Measurements from ENCODE around the gene TAOK3. TPM values are rescaled to one million over a fixed set of nuclear protein-coding genes. Genes with fewer than 3 reads are reported as not detected.

Gene TAOK3
- total RNA-seq, 6 experiments from 2014 or later, result 26.0 to 30.7 (median 28.0) TPM

DNA sequence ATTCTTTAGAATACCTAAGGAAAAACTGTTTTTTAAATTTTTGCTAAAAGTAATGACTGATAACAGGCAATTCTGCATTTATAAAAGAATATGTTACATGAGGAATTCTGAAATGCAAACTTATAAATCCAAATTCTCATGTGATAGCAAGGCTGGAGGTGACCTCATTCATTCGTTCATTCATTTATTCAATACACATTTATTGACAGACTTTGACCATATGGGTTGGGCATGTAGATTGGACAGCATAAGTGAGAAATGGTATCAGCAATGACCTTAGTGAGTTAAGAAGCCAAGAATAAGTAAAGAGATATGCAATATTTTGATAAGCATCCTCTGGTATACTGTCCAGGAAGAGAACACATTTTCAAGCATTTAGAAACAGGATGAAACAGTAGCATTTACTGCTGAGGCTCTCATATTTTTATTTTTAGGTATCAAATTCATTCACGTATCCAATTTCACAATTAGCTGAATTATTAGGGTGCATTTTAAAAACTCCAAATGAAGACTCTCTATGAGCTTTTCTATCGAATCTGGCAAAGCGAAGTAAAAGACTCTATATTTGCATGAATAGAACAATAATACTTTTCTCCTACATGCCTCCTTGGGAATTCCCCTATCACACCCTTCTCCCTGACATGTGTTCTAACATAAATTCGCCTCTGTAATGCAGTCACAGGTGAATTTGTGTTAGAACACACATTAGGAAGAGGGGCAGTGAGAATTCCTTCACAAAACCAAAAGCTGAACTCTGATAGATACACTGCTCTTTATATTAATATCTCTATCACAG is 186.9 kb downstream of the TAOK3 start:
- TF ChIP-seq, protein P1, sequence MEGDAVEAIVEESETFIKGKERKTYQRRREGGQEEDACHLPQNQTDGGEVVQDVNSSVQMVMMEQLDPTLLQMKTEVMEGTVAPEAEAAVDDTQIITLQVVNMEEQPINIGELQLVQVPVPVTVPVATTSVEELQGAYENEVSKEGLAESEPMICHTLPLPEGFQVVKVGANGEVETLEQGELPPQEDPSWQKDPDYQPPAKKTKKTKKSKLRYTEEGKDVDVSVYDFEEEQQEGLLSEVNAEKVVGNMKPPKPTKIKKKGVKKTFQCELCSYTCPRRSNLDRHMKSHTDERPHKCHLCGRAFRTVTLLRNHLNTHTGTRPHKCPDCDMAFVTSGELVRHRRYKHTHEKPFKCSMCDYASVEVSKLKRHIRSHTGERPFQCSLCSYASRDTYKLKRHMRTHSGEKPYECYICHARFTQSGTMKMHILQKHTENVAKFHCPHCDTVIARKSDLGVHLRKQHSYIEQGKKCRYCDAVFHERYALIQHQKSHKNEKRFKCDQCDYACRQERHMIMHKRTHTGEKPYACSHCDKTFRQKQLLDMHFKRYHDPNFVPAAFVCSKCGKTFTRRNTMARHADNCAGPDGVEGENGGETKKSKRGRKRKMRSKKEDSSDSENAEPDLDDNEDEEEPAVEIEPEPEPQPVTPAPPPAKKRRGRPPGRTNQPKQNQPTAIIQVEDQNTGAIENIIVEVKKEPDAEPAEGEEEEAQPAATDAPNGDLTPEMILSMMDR (IDR thresholded peaks at IDR 0.05), result no peak
- H3K36me3 Mint-ChIP-seq (ENCODE audit: low read depth), result peaks cover 12% of the 10 kb centered on the region
- no peaks in the 10 kb centered on the region for H3K9me3 Mint-ChIP-seq
- peaks cover 3% of the 10 kb centered on the region; the same call in 1 of the 2 replicates for H3K27me3 Mint-ChIP-seq (ENCODE audit: insufficient read depth)
- peak overlapping the region; percentile 48 for H3K27ac Mint-ChIP-seq
- DNase-seq, result no peak
- H3K4me1 Mint-ChIP-seq (ENCODE audit: low read depth), result peaks cover 70% of the 10 kb centered on the region
- H3K4me3 Mint-ChIP-seq, result no peak overlapping the region; the same call in 1 of the 2 replicates

DNA sequence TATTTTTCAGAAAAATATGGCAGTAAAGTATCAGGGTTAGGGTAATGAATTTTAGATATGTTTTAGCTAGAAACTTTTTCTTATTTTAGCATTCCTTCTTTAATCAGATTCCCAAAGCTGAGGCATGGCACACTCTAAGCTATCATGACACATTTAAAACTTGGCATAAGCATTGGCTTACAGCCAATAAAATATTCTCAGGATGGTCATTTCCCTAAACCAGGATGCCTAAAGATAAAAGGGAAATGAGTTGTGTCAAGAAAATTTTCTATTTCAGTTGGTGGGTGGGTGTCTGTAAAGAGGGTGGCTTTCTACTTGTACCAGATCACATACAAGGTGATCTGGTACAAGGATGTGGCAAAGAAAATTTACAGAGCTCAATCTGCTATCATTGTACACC is 189.0 kb downstream of the TAOK3 start:
- H3K4me3 Mint-ChIP-seq, result no peak overlapping the region

DNA sequence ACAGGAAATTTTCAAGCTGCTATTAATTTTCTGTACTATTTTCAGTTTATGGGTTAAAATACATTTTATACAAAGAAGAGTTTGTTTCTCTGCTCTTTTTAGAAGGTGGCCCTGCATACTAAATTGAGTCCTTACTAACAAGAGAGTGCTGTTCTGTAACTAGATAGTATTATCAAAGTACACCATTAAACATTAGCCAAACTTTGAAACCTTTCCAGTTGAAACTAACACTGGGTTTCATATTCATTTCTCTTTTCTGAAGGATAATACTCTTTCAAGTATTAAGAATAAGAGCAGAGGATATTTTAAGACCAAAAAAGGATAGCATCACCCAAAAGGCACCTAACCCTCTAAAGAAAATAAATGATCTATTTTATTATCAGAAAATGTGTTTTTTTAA is 189.6 kb downstream of the TAOK3 start:
- H3K4me1 Mint-ChIP-seq (ENCODE audit: low read depth), result peaks cover 48% of the 10 kb centered on the region
- DNase-seq, result no peak
- H3K27me3 Mint-ChIP-seq (ENCODE audit: insufficient read depth), result peaks cover 2% of the 10 kb centered on the region; the same call in 1 of the 2 replicates
- peak overlapping the region; percentile 51; the same call in 1 of the 2 replicates for H3K27ac Mint-ChIP-seq
- no peak overlapping the region for H3K4me3 Mint-ChIP-seq
- TF ChIP-seq, protein P1 (IDR thresholded peaks at IDR 0.05), result no peak
- H3K36me3 Mint-ChIP-seq (ENCODE audit: low read depth), result peaks cover 12% of the 10 kb centered on the region
- H3K9me3 Mint-ChIP-seq, result no peaks in the 10 kb centered on the region

More for the DNA sequence above, 189.0 kb downstream of the TAOK3 start:
- H3K9me3 Mint-ChIP-seq, result no peaks in the 10 kb centered on the region
- H3K4me1 Mint-ChIP-seq (ENCODE audit: low read depth), result peaks cover 54% of the 10 kb centered on the region
- no peak overlapping the region for H3K27ac Mint-ChIP-seq
- H3K27me3 Mint-ChIP-seq (ENCODE audit: insufficient read depth), result peaks cover 2% of the 10 kb centered on the region; the same call in 1 of the 2 replicates
- DNase-seq, result no peak
- peaks cover 16% of the 10 kb centered on the region for H3K36me3 Mint-ChIP-seq (ENCODE audit: low read depth)
- TF ChIP-seq, protein P1 (IDR thresholded peaks at IDR 0.05), result no peak

DNA sequence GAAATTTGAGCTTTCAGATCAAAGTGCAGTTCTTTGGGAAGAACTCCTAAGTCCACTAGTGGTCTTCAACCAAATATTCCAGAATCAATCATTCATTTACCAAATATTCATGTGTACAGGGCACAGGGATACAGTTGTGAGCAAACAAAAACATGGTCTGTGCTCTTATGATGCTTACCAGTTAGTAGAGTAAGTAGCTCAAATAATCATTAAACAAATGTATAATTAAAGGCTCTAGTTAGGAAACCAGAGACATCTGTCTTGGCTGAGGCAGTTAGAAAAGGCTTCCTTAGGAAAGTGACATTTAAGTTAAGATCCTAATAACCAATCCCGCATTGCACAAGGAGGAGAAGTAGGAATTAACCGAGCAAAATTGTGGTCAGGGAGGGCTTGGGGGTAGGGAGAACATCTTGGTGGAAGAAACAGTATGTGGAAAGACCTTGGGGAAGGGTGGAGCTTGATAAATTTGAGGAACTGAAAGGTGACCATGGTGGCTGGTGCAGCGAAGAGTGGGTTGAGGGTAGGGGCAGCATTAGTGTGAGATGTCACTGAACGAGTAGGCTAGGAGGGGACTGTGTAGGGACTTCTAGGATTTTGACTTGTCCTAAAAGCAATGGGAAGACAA is 196.8 kb downstream of the TAOK3 start:
- no peak overlapping the region for H3K4me3 Mint-ChIP-seq
- peaks cover 30% of the 10 kb centered on the region for H3K36me3 Mint-ChIP-seq (ENCODE audit: low read depth)
- 0 out of 2 replicates have a peak, but pooled peaks cover 5% of the 10 kb centered on the region for H3K4me1 Mint-ChIP-seq (ENCODE audit: low read depth)
- TF ChIP-seq, protein P1 (IDR thresholded peaks at IDR 0.05), result no peak
- DNase-seq, result no peak
- no peaks in the 10 kb centered on the region for H3K27me3 Mint-ChIP-seq (ENCODE audit: insufficient read depth)
- no peak overlapping the region for H3K27ac Mint-ChIP-seq
- no peaks in the 10 kb centered on the region for H3K9me3 Mint-ChIP-seq

DNA sequence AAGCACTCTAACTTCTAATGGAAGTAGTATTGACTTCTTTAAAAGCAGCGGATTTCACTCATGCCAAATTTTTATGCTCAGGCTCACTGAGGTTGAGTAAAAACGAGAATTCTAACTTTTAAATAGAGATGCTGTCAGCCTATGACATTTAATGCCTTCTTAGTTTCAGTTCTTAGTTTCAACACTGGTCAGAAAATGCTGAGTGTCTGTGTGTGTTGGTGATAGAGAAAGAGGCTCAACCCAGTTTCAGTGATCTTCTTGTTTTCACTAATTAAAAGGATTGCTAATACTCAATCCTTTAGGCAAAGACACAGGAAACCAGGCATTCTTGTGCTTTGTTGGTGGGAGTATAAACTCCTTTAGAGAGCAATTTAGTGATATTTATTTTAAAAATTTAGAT is 205.8 kb downstream of the TAOK3 start:
- DNase-seq, result no peak
- H3K4me1 Mint-ChIP-seq (ENCODE audit: low read depth), result no peaks in the 10 kb centered on the region
- no peak overlapping the region for H3K4me3 Mint-ChIP-seq
- H3K27me3 Mint-ChIP-seq (ENCODE audit: insufficient read depth), result no peaks in the 10 kb centered on the region
- peaks cover 19% of the 10 kb centered on the region for H3K36me3 Mint-ChIP-seq (ENCODE audit: low read depth)
- H3K9me3 Mint-ChIP-seq, result no peaks in the 10 kb centered on the region
- TF ChIP-seq, protein P1 (IDR thresholded peaks at IDR 0.05), result no peak
- H3K27ac Mint-ChIP-seq, result no peak overlapping the region
